Fibroblast of villous mesenchyme (primary cell): Measurements from ENCODE around the gene GDF9. TPM values are rescaled to one million over a fixed set of nuclear protein-coding genes. Genes with fewer than 3 reads are reported as not detected.
A peak's percentile ranks its signal among the peaks of the same experiment; 100 is the strongest.

Experiments used
- DNase-seq: peaks from one replicate; pipeline ENCODE4 v3.0.0-alpha.2; 2010; ENCODE audit warnings: low read depth
- H3K4me3 ChIP-seq: 2 replicates; pipeline ENCODE4 v1.5.1; 2011; ENCODE audit warnings: low read depth, mild to moderate bottlenecking, low read length
- CTCF ChIP-seq: IDR thresholded peaks from 2 replicates; pipeline ENCODE4 v1.5.1; 2012; ENCODE audit warnings: low read depth, mild to moderate bottlenecking, low read length; ENCODE audit not compliant: insufficient read depth
- total RNA-seq: library from RNA; depleted of rRNA; stranded (reverse); fragments of >200 nt; gene quantifications from 2 replicates; pipeline ENCODE4 v1.2.3, GENCODE V29; 2012

GDF9 gene, protein sequence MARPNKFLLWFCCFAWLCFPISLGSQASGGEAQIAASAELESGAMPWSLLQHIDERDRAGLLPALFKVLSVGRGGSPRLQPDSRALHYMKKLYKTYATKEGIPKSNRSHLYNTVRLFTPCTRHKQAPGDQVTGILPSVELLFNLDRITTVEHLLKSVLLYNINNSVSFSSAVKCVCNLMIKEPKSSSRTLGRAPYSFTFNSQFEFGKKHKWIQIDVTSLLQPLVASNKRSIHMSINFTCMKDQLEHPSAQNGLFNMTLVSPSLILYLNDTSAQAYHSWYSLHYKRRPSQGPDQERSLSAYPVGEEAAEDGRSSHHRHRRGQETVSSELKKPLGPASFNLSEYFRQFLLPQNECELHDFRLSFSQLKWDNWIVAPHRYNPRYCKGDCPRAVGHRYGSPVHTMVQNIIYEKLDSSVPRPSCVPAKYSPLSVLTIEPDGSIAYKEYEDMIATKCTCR
- not detected in 2 replicates for total RNA-seq

DNA sequence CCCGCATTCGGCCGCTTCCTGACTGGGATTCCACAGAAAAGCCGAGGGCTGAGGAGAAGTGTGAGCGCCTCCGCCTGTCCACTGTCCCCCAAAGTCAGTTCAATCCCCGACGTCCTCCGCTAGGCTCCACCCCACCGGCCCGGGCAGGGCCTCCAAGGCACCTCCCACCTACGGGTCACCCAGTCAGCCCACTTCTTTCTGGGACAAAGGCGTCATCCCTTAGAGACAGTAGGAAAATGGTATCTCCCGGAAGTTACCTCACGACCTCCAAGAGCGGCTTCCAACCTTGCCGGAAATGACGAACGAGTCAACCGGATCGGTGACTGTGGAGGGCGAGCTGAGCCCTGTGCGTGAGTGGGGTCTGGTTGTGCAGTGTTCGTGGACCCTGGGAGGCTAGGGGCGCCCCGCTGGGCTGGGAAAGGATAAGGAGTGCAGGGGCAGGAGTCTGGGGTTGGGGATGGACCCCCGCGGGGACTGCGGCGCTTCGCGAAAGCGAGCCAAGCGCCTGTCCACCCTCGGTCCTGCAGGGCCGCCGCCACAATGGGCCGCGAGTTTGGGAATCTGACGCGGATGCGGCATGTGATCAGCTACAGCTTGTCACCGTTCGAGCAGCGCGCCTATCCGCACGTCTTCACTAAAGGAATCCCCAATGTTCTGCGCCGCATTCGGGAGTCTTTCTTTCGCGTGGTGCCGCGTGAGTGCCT, at the start of gene GDF9, which contains the start of gene UQCRQ:
Gene GDF9 (minus strand): TSS at position 128 of the 704 bp plus-strand sequence. CDS start 1,936 bp downstream, outside the sequence.
Gene UQCRQ (plus strand): TSS at position 301 of the 704 bp plus-strand sequence. CDS start 240 bp downstream, at position 541.
- peak; percentile 38 for TF ChIP-seq CTCF
- H3K4me3 ChIP-seq: peak within 1 kb of the TSS; percentile 75

DNA sequence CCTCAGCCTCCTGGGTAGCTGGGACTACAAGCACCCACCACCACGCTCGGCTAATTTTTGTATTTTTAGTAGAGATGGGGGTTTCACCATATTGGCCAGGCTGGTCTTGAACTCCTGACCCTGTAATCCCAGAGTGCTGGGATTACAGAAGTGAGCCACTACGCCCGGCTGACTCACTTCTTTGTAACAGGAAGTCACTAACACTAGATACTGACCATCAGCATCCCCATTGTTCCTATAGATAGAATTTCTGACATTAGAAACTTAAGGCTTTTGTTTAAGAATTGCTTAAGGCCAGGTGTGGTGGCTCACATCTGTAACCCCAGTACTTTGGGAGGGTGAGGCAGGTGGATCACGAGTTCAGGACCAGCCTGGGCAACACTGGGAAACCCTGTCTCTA, 49.4 kb upstream of the GDF9 start:
- no peak overlapping the region for H3K4me3 ChIP-seq
- no peak for DNase-seq

More for the DNA sequence above, at the start of gene GDF9, which contains the start of gene UQCRQ:
- peak; percentile 100 for DNase-seq

GRCh38 chr5:132909702-132910101, 43.4 kb upstream of the GDF9 start:
- no peak for TF ChIP-seq CTCF
- no peak overlapping the region for H3K4me3 ChIP-seq
- no peak for DNase-seq

More for the DNA sequence above, 49.4 kb upstream of the GDF9 start:
- TF ChIP-seq CTCF: no peak

- no peak for TF ChIP-seq CTCF
- no peak overlapping the region for H3K4me3 ChIP-seq
- DNase-seq: no peak
Measured at GRCh38 chr5:132907161-132907560, 40.9 kb upstream of the GDF9 start.

DNA sequence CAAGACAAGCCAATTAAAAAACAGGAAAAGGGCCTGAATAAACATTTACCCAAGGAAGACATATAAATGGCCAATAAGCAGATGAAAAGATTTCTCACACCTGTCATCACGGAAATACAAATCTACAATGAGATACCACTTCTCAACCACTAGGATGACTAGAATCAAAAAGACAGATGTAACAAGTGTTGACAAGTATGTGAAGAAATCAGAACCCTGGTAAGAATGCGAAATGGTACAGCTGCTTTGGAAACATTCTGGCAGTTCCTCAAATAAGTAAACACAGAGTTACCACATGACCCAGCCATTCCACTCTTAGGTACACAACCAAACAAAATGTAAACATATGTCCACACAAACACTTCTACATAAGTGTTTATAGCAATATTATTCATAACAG, 39.7 kb upstream of the GDF9 start:
- peak; percentile 30 for TF ChIP-seq CTCF
- DNase-seq: peak; percentile 85
- H3K4me3 ChIP-seq: no peak overlapping the region

- peak; percentile 4 for TF ChIP-seq CTCF
- DNase-seq: no peak
- H3K4me3 ChIP-seq: no peak overlapping the region
Measured at GRCh38 chr5:132901730-132902129, 35.5 kb upstream of the GDF9 start.
